ENCODE data around the gene STAU1.

DNA sequence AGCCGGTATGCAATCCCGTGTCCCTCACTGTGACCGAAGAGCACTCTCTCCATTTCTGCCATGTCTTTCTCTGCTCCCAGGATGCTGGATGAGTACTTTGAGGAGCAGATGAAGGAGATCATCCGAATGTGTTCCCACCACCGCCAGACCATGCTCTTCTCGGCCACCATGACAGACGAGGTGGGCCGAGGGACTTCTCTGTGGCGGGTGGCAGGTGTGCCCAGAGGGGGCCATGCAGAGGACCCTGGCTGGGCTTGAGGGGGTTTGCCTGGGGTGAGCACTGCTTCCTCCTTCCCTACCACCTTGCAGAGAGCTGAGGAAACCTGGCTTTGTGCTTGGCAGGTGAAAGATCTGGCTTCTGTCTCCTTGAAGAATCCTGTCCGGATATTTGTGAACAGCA lies 45.1 kb upstream of the STAU1 start:
- TF ChIP-seq, protein P1, sequence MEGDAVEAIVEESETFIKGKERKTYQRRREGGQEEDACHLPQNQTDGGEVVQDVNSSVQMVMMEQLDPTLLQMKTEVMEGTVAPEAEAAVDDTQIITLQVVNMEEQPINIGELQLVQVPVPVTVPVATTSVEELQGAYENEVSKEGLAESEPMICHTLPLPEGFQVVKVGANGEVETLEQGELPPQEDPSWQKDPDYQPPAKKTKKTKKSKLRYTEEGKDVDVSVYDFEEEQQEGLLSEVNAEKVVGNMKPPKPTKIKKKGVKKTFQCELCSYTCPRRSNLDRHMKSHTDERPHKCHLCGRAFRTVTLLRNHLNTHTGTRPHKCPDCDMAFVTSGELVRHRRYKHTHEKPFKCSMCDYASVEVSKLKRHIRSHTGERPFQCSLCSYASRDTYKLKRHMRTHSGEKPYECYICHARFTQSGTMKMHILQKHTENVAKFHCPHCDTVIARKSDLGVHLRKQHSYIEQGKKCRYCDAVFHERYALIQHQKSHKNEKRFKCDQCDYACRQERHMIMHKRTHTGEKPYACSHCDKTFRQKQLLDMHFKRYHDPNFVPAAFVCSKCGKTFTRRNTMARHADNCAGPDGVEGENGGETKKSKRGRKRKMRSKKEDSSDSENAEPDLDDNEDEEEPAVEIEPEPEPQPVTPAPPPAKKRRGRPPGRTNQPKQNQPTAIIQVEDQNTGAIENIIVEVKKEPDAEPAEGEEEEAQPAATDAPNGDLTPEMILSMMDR (IDR thresholded peaks at IDR 0.05; ENCODE audit: low read depth, low read length, missing input control), result no peak
- TF ChIP-seq, protein P2, sequence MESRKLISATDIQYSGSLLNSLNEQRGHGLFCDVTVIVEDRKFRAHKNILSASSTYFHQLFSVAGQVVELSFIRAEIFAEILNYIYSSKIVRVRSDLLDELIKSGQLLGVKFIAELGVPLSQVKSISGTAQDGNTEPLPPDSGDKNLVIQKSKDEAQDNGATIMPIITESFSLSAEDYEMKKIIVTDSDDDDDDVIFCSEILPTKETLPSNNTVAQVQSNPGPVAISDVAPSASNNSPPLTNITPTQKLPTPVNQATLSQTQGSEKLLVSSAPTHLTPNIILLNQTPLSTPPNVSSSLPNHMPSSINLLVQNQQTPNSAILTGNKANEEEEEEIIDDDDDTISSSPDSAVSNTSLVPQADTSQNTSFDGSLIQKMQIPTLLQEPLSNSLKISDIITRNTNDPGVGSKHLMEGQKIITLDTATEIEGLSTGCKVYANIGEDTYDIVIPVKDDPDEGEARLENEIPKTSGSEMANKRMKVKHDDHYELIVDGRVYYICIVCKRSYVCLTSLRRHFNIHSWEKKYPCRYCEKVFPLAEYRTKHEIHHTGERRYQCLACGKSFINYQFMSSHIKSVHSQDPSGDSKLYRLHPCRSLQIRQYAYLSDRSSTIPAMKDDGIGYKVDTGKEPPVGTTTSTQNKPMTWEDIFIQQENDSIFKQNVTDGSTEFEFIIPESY (IDR thresholded peaks at IDR 0.05), result no peak
- no peak for TF ChIP-seq SP1 (IDR thresholded peaks at IDR 0.05)

Data from liver (tissue), 3 donors.